HG03457 (cell line): ENCODE data around the gene SMARCA2.
A peak's percentile ranks its signal among the peaks of the same experiment; 100 is the strongest.

Experiments used
- ATAC-seq: cut with Tn5 transposase; IDR thresholded peaks from one replicate; pipeline ENCODE4 v1.9.1; 2021; ENCODE audit warnings: moderate number of reproducible peaks; ENCODE audit not compliant: unreplicated experiment

The SMARCA2 gene

DNA sequence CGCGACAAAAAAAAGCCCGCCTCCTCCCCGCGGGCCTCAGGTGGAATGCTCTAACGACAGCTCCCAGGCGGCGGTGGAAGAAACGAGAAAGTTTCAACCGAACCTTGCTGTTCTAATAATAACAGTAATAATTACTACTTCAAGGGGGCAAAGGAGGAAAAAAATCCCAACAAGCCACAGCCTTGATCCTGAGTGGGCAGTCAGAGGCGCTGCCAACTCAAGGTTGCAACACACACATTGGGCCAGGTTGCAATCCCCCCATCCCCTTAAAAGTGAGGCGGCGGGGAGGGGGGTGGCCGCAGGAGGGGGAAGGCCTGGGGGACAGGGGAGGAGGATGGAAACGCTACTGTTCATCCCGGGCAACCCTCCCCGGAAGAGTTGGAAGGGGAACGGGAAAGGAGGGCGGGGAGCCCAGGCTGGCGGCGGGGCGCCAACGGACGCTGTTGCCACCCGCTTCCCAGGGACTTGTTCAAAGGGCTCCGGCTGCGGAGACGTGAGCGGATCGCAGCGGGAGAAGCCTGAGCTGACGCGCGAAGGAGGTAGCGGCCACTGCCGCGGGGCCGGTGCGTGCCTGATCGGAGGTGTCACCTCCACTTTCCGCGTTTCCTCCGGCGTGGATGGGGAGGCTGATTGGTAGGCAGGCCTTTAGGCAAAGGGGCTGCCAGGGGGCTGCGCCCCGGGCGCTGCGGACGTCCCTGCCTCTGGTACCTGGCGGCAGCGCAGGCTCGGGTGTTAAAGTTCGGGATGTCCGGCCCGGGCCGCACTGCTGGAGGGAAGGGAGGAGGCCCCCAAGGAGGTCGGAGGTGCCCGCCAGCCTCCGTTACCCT, 647 bp downstream of the SMARCA2 start:
- ATAC-seq: no peak

DNA sequence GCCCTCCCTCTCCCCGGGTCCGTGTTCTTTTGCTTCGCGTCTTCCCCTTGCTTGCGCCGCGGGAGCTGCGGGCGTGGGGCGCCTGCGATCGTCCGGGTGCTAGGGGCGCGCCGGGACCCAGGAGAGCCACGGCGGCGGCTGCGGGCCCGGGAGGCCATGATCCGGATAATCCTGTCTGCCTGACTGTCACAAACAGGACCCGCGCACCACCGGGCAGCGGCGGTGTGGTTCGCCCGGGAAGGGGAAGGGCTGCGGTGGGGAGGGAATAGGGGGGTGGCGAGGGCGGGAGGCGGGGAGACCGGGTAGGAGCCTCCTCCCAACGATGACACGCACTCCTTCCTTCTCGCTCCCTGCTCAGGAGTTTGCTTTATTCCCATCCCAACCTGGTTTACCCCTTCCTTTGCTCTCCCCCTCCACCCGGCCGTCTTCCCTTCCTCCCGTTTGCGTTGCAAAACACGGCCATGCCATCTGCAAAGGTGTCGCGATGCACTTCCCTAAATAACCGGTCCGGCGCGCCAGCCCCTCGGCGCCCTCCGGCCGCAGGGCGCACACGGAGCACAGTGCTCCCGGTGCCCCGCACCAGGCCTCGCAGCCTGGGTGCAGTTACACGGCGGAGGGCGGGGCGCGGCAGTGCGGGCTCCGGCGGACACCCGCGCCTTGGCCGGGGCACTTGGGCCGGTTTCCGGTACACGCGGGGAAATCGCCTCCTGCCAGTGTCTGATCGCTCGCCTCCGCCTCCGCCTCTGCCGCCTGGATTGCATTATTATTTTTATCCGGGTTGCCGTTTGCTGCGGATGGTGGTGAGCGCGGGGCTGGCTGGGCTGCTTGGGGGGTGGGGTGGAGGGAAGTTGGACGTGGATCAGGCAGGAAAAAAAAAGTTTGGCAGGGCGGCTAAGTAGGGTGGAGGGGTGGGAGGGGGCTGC, 1.5 kb downstream of the SMARCA2 start:
- no peak for ATAC-seq

DNA sequence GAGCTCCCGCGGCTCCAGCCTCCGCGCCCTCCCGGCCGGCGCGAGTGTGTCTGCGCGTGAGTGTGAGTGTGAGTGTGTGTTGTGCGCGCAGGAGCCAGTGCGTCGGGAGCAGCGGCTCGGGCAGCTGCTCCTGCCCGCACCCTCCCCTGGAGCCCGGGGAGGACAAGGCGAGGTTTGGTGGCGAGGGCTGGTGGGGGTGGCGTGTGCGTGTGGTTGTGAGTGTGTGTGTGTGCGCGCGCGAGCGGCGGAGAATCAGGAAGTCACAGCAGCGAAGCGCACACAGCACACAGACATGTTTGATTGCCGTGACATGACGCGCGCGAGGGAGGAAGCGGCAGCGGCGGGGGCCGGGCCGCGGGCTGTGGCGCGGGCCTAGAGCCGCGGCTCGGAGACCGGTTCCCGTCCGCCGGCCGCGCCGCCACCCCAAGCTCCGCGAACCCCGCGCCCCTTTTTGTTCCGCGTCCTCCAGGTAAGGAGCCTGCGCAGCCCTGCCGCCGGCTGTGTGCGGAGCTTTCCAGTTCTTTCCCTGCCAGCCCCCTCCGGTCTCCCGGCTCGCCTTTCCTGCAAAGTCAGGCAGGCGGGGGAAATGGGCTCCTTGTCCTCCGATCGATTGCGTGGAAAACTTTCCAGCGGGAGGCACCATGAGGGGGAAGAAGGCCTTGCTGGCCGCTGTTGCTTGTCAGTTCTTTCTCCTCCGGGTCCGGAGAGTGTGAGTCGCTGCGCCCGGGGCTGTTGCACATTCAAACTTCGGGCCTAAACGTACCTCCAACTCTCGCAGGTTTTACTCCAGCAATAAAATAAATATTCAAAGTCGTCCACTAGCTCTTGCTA, 2.4 kb downstream of the SMARCA2 start:
- peak; percentile 27 for ATAC-seq

DNA sequence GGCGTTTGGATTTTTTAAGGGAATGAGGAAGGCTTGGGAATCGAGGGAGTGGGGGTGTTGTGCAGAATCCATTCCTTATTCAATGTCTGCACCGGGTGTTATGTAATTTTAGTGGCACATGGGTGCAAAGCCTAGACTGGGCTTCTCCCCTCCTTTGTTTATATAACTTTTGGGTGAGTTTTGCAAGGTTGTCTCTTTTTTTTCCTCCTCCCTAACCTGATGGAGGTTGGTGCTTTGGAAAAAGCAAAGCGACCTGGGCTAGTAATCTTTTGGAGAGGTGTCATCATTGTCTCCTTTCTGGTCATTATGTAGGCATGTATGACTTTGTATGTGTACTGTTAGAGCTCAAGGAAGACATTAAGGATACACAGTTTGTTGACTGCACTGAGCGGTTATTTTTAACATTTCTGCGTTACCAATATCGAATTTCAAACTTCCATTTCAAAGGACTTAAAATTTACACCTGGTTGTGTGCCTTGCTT, 3.1 kb downstream of the SMARCA2 start:
- no peak for ATAC-seq

DNA sequence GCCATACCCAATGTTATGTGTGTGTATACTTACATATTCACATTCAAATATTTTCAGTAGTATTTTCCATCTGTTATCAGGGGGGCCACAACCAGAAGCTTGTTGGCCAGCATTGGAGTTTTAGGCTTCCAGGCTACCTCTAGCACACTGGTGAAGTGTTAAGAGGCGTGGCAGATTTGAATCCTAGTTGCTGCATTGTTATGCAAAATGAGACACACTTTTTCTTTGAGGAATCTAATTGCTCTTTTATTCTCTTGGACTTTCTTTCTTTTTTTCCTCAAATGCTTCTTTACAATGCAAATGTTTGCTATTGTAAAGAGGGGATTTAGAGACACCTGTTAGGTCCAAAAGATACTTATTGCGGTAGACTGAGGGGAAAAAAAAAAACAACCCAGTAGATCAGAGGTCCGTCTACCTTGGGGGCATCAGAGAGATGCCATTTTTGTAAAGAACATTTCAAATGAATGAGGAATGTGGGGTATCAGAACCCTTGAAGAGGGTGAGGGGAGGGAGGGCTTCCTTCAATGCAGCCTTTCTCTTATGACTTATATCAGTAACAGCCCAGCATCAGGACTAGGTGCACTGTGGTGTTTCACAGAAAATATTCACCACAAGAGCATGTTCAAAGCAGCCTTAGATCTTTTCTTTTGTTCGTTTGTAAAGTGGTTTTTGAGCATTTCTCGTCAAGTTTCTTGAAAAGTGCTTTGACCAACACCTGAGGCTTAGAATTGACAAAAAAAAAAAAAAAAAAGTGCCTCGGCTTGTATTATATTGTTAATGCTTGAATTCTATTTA, 3.8 kb downstream of the SMARCA2 start:
- ATAC-seq: no peak

DNA sequence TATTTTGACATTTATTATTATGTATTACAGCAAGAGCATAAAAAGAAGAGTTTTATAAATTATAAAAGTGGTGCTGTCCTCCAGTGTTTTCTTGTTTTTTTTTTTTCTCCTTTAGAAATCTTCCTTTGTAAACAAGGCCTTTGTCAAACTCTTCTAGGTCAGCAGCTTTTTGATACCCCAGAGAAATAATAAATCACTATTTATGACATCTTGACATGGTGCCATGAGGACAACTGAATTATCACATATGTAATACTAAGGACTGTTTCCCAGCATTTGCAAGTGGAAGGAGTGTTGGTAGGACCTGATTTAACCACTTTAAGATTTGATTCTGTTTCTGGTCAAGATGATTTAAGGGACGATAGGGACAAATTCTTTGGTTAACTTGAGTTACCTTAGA, 4.6 kb downstream of the SMARCA2 start:
- ATAC-seq: no peak

DNA sequence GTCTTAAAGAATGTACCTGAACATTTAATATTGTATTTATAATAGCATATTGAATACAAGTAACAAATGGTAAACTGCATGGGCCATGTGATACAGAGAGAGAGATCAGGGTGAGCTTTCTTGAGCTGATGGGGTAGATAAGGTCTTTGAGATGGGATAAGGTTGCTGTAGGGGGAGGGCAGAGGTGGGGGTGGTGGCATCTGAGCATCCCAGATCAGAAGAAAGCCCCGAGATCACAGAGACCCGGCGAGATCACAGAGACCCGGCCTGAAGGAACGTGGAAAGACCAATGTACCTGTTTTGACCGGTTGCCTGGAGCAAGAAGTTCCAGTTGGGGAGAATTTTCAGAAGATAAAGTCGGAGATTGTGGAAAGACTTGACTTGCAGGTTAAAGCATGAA, 6.6 kb downstream of the SMARCA2 start:
- ATAC-seq: no peak

DNA sequence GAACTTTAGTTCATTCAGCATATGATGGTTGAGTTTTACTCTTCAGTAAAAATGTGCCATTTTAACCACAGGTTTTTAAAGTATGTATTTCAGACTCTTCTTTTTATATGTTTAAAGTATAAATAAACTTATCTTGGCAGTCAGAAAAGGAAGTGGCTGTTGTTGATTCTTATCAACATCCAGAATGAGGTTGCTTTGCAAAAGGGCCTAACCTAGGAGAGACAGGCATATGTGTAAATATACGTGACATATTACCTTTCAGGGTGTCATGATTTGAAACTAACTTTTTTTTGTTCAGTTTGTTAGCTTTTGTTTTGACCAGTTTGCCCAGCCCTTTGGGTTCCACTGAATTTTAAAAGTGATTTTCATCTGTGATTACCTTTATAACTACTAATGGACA, 7.4 kb downstream of the SMARCA2 start:
- ATAC-seq: no peak

DNA sequence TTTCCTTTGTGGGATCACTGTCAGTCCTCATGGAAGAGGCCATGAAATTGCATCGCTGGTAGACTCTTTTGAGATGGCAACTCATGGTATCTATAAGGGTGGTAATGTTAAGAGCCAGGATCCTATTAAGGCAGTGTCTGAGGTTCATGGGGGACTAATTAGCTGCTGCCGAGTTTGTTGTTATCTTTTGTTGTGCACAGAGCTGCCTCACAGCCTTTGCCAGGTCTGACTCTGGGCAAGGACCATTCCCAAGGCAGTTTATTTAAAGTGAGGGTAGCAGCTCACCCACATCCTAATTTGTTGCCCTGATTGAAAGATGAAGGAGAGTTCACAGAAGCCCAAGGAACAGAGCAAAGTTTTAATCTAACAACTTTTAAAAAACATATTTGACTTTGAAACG, 7.9 kb downstream of the SMARCA2 start:
- no peak for ATAC-seq

DNA sequence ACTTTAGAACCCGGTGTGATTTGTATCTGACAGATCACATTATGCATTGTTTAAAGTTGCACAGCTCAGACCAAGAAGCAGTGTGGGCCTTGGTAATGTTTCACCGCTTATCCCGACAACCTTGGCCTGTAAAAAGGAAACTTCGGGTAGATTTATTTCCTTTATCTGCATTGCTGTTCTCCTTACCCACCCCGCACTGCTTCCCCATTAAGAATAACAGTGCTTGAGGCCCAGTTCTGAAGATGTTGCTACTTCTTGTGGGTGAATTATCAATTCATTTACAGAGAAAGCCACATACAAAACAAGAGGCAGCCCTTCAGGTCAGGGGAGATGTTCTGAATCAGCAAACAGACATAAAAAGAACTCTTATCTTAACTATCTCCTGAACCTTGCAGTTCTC, 8.4 kb downstream of the SMARCA2 start:
- peak; percentile 72 for ATAC-seq

DNA sequence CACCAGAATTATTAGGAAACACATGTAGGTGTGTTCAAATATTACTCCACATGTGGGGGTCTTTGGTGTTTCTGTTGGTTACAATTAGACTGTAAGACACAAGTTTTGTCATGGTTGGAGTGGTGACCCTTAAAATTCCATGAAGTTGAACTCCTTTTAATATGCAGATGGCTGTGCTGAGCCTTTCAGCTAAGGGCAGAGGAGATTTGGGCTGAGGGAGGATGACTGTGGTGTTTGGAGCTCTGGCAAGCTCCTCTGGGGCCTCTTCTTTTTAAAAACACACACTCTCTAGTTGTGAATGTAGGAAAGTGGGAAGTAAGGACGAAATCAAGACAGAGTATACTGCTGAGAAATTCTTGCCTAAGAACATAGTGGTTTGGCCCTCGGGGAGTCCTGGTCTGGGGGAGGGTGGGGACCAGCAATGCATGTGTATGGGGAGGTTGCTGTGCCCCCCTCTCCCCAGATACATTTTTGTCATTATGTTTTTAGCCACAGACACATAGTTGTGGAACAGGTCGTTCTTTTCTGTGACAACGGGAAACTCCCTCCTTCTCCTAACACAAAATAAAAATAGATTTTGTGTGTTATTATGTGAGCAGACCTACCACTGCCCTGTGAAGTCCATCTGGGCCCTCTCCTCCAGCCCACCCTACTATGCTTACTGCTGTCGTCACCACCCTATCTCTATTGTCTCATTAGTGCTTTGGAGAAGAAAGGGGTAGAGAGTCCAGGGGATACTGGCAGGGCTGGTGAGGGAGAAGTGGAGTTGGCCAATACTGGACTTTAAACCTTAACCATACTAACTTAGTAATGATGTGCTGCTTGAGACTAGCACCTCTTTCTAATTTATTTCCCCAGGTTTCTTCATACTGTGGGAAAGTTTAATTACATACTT, 10.0 kb downstream of the SMARCA2 start:
- ATAC-seq: no peak

DNA sequence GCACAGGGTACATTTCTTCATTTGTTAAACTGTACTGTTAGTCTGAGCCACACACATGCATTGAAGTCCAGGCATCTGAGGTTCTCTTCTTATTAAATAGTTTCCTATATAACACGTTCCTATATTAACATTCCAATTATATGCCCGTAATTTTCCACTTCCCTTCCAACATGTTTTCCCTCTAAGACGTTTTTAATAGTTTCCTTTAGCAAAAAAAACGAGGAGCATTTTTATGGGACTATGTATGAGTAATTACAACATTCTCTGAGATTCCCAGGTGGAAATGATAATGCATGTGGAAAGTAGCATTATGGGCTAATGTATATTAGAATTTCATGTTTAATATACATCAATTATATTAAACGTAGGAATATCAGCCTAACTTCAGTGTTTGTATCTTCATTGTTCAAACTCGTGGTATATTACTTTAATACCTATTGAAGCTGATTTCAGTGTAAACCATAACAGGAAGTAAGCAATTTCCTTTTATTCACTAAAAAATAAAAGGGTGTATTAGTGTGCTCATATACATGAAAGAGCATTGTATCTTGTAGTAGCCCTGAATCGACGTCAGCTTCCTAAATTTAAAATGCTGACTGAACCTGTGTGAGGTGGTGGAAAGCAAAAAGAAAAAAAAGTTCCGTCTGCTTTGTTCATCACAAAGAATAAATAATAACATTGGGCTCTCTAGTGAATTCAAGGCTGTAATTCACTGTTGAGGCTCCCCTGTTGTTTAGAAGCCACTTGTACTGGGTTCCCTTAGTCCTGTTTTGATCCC, 11.3 kb downstream of the SMARCA2 start:
- ATAC-seq: no peak

DNA sequence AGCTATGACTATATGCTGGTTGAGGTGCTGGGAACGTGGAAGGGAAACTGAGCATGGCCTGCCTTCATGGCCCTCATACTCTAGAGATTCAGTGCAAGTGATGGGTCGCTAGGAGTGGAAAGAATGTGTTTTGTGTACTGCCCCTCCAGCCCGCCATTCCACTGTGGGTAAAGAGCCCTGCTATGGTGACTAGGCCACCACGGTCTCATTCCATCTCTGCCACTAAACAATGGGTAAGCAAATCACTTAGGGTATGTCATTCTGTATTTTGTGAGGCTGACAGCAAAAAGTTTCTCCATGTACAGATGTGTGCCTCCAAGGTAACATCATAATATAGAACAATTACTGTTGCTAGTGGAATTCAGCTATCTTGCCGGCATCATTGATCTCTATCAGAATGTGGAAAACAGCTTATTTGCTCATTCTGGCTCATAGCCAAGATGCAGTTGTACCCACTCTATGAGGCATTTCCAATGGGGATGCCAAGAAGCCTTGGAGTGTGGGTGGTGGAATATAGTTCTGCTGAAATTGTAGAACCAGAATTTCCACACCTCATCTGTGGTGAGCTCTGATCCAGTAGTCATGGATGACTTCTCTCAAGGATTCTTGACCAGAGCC, 12.5 kb downstream of the SMARCA2 start:
- ATAC-seq: no peak

DNA sequence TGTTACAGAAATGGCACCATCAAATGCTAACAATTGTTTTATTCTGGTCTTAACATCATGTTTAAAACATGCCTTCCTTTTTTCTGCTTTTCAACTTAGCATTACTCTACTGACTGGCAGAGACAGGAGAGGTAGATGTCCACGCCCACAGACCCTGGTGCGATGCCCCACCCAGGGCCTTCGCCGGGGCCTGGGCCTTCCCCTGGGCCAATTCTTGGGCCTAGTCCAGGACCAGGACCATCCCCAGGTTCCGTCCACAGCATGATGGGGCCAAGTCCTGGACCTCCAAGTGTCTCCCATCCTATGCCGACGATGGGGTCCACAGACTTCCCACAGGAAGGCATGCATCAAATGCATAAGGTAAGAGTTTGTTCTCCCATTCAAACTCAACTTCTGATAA, 13.7 kb downstream of the SMARCA2 start:
- no peak for ATAC-seq

DNA sequence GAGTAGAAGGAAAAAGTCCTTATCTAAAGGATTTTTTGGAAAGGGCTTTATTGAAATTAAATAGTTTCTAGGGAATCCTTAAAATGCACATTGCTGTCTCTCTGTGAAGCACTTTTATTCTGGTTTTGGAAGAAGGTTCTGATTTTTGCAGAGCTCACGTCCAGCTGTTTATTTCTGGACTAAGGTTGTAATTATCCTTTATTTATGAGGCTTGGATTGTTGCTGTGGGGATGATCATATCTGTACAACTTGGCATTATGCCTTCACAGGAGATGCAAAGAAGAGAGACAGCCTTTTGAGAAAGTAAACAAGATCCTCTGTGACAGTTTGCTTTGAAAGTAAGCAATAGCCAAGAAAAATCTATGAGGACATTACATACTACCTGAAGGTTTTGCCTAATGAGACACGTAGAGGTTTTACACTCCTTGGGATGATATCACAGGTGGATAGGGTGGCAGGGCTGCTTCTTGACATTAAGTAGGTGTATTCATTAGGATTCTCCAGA, 14.6 kb downstream of the SMARCA2 start:
- ATAC-seq: no peak

DNA sequence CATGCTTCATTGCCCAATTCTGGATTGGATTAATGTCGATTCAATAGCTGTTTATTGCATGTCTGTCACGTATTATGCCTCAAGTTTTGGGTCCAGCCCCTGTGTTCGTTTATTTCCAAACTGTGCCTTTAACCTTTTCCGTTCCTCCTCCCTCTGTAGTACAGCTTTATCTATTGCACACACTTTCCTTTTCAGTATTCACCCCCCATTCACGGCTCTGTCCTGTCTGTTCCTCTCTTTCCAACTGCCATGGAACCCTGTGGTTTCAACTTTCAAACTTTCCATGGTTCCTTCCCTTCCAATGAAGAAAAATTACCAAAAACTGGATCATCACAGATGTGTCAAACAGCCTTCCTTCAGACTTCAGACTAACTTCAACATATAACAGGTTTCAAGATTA, 17.1 kb downstream of the SMARCA2 start:
- ATAC-seq: no peak

DNA sequence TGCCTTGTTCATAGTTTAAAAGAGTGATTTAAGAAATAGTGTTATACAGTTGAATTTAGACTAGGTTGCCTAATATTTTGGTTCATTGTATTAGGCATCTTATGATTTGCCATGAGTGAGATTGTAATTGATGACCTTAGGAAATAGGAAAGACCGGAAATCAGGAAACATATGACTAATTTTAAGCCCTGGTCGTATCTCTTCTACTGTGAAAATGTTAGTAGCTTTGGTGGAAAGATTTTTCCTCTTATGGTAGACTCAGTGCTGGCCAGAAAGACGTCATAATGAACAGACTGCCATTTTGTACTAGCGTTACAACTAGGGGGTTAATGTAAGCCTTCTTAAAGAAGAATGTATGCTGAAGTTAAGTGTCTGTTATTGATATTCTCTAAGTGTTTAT, 21.7 kb downstream of the SMARCA2 start:
- no peak for ATAC-seq
